T-helper 1 cell treated with Interleukin-12 subunit alpha and Interleukin-12 subunit beta and Interleukin-4 antibody, amounts not matched to agents 30 ng/mL and 1 ng/mL, for 36 hours (primary cell): ENCODE results near the gene CARD19. TPM values are rescaled to one million over a fixed set of nuclear protein-coding genes. Genes with fewer than 3 reads are reported as not detected.

ENCODE experiments used
- intact Hi-C: fragments of 100-400 bp; cut with micrococcal nuclease; formaldehyde crosslinking; loops from one replicate; pipeline ENCODE4 v1.15.1; 2024
- total RNA-seq: library from RNA; stranded (reverse); gene quantifications from 2 replicates; pipeline ENCODE4 v1.2.3, GENCODE V29; 2022

Gene CARD19
- total RNA-seq, 1 donor from 2014 or later = 68.4 TPM

DNA sequence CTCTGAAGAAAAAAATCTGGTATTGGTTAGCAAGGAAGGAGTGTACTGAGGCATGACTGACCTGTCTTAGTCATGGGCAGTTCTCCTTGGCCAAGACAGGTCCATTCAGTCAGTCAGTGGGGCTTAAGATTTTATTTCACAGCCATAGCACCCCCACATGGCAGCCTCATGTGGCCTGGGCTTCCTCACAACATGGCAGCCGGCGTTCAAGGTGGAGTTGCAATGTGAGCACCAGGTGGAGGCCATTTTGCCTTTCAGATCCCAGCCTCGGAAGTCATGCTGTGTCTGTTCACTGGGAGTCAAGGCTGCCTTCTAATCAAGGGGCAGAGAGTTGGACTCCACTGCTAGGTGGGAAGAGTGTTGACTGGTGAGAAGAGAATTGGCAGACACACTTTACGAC lies 10.3 kb upstream of the CARD19 start:
- intact Hi-C loops = no loop called here

DNA sequence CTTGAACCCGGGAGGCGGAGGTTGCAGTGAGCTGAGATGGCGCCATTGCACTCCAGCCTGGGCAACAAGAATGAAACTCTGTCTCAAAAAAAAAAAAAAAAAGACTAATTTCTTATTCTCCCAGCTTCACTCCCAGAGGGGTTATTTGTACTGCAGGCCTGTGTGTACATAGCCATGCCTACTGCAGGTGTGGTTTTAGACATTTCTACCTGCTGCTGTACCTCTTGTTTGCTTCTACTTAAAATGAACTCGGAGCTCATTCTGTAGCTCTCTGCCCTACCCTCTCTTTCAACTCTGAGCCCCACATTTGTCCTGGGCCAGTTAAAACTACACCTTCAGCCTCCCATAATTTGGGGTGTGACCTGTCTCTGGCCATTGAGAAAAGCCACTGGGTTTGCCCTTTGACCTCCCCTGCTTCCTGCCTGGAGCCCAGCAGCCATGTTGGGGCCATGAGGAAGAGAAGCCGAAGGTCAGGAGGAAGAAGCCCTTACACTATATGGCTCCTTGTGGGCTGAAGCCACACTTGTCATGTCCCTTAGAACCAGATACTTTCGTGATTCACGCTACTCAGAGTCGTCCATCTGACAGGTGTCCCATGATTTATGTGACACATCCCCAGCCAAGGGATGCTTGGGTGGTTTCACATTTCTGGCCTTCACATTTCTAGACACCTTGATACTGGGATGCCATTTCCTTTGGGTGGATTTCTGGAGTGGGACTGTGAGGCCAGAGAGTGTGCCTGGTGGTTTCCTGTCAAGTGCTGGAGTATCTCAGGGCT lies 9.4 kb upstream of the CARD19 start:
- intact Hi-C loops = no loop called here

DNA sequence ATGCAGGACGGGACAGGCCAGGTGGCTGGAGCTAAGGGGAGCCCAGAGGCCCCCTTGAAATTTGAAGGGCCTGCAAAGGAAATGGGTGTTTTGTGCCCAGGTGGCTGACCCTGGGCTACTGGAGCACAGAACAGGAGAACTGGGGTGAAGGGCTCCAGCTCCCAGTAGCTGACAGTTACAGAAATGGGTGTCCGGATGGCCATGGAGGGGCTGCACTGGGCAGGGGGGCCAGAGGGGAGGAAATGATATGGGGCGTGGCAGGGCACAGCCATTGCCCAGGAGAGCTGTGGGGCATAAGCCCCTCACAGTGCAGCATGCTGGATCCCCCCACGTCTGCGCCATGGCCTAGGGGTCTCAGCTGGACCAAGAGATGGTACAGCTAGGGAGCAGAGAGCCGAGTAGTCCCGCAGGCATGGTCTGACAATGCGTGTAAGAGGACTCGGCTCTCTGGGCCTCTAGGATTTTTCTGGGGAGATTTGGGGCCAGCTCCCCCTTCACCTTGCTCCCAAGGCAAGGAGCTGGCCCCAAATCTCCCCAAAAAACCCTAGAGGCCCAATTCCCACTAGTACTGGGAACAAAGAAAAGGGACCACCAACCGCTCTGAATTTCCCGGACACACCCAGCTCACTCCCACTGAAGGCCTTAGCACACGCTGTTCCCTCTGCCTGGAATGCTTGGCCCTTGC lies 7.9 kb upstream of the CARD19 start:
- intact Hi-C loops = no loop called here

DNA sequence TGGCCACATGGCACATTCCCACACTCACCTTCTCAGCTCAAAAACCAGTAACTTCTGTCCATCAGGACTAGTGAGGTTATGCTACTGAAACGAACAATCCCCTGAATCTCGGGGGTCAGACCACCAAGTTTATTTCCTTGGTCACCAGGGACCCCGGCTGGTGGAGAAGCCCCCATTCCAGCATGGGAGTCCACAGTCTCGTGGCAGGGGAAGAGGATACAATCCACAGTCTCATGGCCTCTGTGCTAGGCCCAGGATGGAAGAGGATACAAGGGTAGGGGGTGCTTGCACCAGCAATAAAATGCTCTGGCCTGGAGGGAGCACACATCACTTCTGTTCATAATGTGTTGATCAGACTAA lies 7.4 kb upstream of the CARD19 start:
- intact Hi-C loops = no loop called here

DNA sequence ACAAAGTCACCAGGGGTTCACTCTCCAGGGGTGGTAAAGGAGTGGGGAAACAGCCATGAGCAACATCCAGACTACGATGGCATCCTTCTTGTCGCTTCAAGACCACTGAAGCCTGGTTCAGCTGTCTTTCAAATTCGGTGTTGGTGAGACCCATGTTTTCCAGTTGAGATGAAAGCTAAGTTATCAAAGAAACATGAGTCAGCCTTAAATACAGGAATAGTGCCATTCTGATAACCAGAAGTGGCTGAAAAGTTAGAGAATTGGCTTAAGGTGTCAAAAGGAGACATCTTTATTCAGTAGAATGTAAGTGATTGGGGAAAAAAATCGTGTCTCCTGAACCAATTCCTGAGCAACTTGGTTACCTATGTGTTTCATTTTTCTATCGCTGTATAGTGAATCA lies 7.0 kb upstream of the CARD19 start:
- intact Hi-C loops = no loop called here

DNA sequence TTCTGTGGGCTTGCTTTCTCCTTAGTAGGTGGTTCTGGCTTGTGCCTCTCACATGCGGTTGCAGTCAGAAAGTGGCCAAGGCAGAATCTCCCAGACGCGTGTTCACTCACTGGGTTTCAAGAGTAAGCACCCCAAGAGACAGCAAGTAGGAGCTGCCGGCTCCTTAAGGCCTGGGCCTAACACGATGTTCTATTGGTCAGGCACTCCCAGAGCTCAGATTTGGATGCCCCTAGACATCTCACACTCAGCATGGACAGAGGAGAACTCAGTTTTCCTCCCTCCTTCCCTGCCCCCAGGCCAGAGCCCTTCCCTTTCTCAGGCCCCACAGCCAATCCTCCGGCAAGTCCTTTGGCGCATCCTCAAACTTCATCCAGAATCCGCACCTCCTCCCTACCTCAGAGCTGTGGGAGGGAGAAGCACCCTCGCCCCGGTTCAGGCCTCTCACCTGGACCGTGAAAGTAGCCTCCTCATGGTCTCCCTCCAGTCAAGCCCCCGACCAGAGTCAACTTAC lies 6.5 kb upstream of the CARD19 start:
- intact Hi-C loops = no loop called here

DNA sequence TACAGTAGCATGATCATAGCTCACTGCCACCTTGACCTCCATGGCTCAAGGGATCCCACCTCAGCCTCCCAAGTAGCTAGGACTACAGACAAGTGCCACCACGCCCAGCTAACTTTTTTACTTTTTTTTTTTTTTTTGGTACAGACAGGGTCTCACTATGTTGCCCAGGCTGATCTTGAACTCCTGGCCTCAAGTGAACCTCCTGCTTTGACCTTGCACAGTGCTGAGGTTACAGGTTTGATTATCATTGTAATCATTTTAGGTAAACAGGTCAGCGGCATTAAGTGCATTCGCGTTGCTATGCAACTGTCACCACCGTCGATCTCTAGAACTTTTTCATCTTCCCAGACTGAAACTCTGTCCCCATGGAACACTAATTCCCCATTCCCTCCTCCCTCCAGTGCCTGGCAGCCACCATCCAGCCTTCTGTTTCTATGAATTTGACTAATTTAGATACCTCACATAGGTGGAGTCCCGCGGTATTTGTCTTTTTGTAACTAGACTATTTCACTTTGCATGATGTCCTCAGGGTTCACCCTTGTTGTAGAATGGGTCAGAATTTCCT lies 5.8 kb upstream of the CARD19 start:
- intact Hi-C loops = no loop called here

DNA sequence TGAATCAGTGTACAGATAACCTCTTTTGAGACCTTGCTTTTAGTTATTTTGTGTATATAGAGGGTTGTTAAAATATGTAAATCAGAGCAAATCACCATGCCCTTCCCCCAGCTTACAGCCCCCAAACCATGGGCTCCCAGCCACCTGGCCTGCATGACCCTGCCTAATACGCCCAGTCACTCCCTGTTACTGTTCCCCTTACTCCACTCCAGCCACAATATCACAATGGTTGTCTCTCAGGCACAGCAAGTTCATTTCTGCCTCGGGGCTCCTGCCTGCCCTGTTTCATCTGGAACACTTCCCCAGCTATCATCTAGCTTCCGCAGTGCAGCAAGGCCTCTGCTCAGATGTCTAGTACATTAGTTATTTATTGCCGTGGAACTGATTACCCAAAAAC lies 5.0 kb upstream of the CARD19 start:
- intact Hi-C loops = no loop called here

DNA sequence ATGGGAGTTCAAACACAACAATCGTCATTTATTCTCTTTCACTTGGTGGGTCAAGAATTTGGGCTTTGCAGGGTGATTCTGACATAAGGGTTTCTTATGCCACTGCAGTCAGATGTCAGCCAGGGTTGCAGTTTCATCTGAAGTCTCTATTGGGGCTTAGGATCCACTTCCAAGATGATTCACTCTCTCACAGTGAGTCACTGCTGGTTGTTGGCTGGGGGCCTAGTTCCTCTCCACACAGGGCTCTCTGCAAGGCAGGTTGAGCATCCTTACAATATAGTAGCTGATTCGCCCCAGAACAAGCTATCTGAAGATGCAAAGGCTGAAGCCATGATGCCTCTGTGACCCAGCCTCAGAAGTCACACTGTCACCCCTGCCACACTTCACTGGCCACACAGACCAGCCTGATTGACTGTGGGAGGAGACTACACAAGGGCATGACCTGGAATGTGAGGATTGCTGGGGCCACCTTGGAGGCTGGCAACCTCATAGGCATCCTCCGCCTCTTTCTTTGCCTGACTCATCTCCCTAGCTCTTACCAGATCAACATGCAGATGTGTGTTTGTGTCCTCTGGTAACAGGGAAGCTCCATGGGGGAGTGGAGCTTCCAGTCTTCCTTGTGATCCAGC lies 4.5 kb upstream of the CARD19 start:
- intact Hi-C loops = no loop called here

DNA sequence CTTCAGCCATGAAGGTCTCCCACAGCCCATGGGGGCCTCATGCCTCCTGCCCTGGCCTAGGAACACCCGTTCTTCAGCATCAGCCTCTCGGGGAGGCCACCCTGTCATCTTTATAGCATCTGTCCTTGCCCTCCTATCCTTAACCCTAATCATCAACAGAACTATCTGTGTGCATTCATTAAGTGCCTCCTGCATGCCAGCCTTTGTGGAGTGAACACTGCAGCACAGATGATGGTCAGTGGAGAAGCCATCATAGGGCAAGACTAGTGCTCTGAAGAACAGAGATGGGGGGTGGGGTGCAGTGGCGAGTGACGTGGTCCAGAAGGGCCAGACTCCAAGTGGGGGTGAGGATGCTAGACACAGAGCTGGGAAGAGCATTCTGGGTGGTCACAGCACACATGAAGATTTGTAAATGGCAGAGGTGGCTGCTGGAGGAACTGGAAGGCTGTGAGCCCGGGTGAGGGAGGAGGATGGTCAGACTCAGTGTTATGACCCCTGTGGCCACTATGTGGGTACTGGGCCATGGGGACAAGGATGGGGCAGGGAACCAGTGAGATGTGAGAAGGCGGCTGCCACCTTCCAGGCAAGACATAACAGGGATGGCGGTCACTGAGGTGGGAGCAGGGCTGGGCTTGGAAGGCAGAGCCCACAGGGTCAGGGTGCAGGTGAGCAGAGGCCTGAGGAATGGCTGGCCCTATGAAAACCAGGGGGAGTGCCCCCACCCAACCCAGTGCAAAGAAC lies 3.6 kb upstream of the CARD19 start:
- intact Hi-C loops = no loop called here

DNA sequence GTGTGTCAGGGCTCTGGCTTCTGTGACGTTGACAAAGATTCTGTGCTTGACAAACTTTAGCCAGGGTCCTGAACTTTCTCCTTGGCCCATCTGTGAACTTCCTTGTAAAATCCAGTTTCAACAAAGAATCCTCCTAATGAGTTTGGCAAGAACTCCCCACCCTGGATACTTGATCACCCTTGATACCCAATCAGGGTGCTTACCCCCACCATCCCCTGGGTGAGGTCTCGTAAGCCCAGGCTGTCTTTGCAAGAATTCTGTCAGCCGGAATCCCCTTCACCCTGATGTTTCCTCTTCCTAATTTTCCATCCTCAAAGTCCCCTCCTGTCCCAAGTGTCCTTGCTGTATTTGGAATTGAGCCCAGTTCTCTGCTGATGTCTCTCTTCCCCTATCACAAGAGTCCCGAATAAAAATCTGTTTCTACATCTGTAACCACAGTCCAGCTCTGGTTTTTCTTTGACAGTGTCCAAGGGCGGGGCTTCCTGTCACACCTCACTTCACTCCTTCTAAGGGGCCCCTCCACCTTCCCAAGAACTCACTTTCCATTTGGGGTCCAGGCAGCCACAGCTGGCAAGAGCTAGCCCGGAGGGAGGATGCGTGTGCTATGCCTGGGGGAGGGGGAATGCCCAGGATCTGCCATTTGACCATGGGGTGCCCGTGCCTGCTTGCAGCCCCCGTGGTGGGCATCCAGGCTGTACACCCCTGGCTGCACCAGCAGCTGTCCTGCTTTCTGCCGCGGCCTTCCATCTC lies 2.7 kb upstream of the CARD19 start:
- intact Hi-C loops = no loop called here

DNA sequence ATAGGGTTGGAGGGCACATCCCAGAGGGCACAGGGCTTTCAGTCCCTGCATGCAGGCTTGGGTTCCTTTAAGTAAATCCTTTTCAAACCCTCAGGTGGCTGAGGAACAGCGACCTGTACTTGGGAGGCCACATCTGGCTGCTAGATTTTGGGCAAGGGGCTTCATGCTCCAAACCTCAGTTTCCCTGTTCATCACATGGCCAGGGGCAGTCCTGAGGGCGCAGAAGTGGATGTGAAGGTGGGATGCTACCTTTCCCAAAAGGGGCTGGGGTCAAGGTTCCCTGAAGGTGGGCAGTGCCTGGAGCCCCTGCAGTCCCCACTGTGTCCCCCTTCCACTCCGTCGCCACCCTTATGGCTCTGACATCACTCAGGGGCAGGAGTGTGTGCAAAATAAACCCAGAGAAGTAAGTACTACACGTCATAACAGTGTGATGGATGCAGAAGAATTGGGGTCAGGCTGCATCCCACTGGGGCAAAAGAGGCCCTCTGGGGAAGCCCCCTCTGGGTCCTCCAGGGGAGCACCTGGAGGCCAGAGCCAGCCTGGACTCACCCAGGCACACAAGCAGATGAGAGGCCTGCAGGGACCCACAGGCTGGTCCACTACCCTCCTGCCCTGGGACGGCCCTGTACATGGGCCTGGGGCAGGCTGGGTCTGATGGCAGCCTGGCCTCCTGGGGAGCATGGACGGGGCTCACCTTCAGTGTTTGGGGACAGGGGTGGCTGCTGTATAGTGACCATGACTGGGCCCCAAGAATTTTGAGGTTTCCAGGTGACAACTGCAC lies 1.9 kb upstream of the CARD19 start:
- intact Hi-C loops = no loop called here

DNA sequence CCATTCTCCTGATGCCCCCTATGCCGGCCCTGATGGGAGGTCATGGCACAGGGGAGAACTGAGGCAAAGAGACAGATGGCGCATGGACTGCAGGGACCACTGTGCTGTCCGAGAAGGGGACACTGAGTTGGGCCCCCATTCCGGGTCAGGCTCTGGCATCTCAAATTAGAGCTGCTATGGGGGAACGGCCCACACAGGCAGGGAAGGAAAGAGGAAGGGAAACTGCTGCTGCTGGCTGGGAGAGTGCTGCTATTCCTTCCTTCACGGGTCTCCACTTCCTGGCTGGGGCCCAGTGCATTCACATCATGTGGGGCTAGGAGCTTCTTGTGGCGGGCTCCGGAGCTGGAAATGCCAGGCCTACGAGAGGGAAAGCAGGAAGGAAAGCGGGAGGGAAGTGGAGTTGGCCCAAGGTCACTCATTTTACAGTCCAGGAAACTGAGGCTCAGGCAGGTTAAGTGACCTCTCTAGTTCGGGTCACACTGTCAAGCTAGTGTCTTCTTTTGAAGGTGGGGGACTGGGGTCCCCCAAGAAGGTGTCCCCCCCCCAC lies 1.3 kb upstream of the CARD19 start:
- intact Hi-C loops = loop anchor here (1.0 to 5.0 kb wide), 8 partner anchors 11 to 938 kb away; partner anchors contain the start of genes IARS1, NINJ1 and SUSD3

DNA sequence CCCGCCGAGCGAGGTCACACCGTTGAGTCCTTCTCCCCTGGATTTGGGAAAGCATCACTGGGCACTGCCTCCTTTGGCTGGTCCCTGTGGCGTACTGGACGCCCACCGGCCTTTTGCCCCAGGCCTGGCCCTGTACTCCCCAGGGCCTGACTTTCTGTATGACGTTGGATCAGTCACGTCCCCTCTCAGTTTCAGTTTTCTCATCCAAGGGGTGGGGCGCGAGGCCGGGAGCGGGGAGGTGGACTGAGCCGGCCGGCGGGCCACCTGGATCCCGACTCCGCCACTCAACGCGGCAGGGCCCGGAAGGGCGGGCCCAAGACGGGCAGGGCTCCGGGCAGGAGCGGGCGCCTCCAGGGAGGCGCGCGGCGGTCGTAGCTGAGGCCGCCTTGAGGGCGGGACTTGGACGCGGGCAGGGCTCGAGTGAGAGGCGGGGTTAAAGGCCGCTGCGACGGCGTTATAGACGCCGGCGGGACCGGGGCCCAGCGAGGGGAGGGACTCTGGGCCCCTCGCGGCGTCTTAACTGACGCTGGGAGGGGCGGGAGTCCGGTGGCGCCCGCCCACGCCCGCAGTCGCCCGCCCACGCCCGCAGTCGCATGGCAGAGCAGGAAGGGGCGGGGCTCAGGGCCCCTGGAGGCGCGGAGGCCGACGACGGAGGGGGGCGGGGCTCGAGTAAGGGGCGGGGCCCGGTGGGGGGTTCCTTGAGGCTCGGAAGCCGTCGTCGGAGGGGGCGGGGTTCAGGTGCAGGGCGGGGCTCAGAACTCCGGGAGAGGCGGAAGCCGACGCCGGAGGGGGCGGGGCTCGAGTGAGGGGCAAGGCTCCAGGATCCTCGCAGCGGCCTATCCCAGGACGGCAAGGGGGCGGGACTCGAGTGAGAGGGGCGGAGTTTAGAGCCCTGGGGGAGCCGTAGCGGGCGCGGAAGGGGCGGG lies 549 bp upstream of the CARD19 start:
- intact Hi-C loops = loop anchor here (1.0 to 5.0 kb wide), 15 partner anchors 12 to 937 kb away; partner anchors contain the start of genes FAM120AOS, IARS1, IPPK and NINJ1

DNA sequence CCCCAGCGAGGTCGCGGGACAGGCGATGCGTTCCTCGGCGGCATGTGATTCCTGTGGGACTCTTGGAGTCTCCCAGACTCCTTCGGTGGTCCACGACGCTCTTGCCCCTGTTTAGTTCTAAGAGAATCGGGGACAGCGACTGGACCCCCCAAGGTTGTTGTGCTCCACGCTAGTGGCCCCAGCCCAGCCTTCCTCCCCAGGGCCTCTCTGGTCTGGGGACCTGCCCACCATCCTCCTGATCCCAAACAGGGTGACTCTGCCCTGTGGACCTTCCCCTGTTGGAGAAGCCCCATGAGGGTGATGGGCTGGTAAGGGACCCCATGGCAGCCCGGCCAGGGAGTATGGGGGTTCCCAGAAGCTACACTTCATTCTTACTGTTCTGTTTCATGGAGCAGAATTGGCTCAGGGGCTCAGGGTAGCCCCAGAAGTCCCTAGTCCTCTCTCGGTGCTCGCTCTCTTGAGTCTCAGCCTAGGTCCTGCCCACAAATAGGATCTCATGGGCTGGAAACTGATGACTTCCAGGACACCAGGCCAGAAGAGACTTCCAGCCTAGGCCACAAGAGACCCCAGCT lies 880 bp downstream of the CARD19 start:
- intact Hi-C loops = loop anchor here (1.0 to 5.0 kb wide), 8 partner anchors 12 to 935 kb away; partner anchors contain the start of genes FAM120AOS, IPPK and ZNF484

DNA sequence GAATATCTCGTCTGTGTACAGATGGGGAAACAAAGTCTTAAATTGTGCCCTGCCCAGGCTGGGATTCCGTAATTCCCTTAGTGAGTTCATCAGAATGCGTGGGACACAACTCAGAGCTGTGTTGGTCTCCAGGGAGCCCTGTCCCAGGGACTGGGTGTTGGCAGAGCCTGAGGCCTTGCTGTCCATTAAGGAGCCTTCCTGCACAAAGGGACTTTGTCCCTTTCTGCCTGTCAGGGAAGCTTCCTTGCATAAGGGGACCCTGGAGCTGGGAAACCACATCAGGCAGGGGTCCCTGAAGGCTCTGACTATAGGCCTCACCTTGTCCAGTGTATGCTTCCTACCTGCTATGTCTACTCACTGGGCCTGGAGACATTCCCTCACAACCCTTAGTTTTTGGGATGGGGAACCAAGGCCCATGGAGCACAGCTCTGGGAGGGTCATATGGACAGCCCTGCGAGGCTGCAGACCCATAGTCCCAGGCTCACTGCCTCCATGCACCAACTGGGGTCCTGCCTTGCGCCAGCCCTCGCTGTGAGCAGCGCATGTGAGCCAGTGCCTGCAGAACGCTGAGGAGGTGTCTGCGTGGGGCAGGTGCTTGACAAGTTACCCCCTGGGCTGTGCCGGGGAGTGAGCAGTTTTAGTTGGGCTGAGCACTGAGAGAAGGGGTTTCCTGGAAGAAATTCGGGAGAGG lies 1.6 kb downstream of the CARD19 start:
- intact Hi-C loops = loop anchor here (2.0 to 5.0 kb wide), 2 partner anchors 143 to 935 kb away; no protein-coding TSS in a partner anchor
